Mononuclear cell (primary cell): ENCODE measurements around the gene ELOF1. TPM values are rescaled to one million over a fixed set of nuclear protein-coding genes. Genes with fewer than 3 reads are reported as not detected.
A peak's percentile ranks its signal among the peaks of the same experiment; 100 is the strongest.

Experiments used
- H3K27me3 ChIP-seq: 2 replicates; pipeline ENCODE4 v1.6.0; 2011; ENCODE audit warnings: low read length, control low read depth; ENCODE audit not compliant: insufficient read depth
- H3K4me1 ChIP-seq: 2 replicates; pipeline ENCODE4 v1.5.1; 2011; ENCODE audit warnings: mild to moderate bottlenecking, low read length, control low read depth; ENCODE audit not compliant: insufficient read depth
- H3K4me3 ChIP-seq: 2 replicates; pipeline ENCODE4 v1.5.1; 2011; ENCODE audit warnings: mild to moderate bottlenecking, low read length, moderate library complexity
- H3K9me3 ChIP-seq: 2 replicates; pipeline ENCODE4 v1.5.1; 2011; ENCODE audit warnings: low read depth, mild to moderate bottlenecking, control low read depth, low read length
- total RNA-seq: library from RNA; depleted of rRNA; stranded (reverse); fragments of >200 nt; gene quantifications from one replicate; pipeline ENCODE4 v1.2.3, GENCODE V29; 2012

The ELOF1 gene
- total RNA-seq, 1 donor = 29.3 TPM

DNA sequence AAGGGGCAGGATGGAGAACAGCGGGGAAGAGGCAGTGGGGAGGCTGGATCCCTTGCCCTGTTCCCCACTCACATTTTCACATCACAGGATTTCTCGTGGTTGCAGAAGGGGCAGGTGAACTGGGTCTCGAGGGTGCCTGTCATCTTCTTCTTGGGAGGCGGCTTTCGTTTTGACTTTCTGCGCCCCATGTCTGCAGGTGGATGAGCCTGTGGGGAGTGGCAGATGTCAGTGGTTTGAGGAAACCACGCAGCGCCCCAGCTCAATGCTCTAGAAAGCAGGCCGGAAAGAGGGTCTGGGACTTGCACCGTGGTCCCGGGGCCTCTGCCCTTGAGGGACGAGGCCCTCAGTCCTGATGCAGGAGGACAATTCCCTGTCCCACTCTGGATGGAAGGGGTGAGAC is 4.9 kb downstream of the ELOF1 start:
- Histone ChIP-seq H3K27me3 (no peaks in the 10 kb centered on the region), H3K4me3 (no peak overlapping the region), H3K9me3 (no peaks in the 10 kb centered on the region), H3K4me1 (peaks cover 17% of the 10 kb centered on the region)

DNA sequence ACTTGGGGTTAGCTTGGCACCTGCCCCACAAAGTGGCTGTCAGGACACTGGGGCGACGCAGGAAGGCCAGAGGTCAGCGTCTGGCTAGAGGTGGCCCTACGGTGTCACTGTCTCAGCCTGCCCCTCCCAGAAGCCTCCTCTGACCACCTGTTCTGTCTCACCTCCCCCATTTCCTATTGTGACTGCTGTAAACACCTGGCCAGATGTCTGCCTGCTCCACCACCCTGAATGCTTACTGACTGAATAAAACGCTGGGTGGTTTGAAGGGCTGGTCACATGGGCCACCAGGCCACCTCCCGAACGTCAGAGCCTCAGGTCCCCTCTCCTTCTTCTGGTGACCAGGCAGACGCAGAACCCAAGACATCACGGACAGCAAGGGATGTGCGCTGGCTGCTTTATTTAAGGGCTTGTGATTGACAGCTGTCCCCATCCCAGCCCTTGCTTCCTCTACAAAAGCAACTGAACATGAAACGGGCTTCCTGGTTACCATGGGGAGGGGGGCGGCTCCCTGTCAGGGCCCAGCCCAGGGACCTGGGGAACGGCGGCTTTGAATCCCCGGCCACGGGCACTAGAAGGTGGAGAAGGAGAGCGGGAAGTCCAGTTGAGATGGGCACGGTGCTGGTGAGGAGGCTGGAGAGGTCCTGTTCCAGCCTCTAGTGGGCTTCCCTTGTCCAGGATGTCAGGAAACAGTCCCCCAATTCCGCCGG is 6.2 kb downstream of the ELOF1 start:
- H3K27me3 ChIP-seq = no peaks in the 10 kb centered on the region
- peaks cover 7% of the 10 kb centered on the region for H3K4me1 ChIP-seq
- H3K4me3 ChIP-seq = no peak overlapping the region
- H3K9me3 ChIP-seq = no peaks in the 10 kb centered on the region

DNA sequence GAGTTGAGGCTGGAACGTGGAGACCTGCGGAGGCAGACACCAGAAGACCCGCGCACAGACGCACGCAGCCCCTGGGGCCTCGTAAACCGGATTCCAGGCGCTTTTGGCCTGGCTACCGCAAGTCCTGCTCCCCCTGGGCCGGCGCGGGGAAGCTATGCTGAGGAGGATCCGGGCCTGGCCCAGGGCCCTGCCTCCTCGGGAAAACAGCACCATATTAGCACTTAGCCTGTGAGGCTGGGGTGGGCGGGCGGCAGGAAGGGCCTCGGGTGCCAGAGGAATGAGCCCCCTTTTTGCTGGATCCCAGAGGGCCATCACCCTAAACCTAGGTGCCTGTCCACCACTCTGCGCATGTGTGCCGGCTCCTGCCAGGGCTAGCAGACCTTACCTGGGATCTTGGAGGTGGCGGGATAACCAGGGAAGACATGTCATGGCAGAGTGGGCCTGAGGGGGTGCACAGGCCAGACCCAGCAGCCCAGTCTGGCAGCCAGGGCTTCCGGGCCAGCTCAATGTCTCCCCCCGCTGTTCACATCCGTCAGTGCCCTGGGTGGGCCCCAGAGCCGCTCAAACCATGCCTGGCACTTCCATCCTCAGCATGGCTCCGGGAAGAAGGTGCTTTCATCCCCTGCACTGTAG is 7.3 kb downstream of the ELOF1 start:
- Histone ChIP-seq H3K4me3 (no peak overlapping the region), H3K4me1 (no peaks in the 10 kb centered on the region), H3K9me3 (no peaks in the 10 kb centered on the region), H3K27me3 (no peaks in the 10 kb centered on the region)

DNA sequence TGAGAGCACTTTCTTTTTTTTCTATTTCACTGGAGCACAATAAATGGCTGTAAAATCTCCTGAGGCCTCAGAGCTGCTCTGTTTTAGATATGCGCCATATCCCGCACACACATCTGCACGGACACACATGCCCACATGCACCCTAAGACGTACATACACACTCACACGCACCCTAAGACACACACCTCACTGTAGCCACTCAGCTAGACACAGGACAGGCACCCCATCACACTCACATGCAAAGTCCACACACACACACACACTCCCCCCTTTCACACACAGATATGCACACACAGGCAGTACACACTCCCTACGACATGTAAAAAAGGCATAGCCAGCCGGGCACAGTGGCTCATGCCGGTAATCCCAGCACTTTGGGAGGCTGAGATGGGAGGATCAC is 8.8 kb downstream of the ELOF1 start:
- H3K27me3 ChIP-seq = no peaks in the 10 kb centered on the region
- H3K4me3 ChIP-seq = no peak overlapping the region
- no peaks in the 10 kb centered on the region for H3K4me1 ChIP-seq
- no peaks in the 10 kb centered on the region for H3K9me3 ChIP-seq

DNA sequence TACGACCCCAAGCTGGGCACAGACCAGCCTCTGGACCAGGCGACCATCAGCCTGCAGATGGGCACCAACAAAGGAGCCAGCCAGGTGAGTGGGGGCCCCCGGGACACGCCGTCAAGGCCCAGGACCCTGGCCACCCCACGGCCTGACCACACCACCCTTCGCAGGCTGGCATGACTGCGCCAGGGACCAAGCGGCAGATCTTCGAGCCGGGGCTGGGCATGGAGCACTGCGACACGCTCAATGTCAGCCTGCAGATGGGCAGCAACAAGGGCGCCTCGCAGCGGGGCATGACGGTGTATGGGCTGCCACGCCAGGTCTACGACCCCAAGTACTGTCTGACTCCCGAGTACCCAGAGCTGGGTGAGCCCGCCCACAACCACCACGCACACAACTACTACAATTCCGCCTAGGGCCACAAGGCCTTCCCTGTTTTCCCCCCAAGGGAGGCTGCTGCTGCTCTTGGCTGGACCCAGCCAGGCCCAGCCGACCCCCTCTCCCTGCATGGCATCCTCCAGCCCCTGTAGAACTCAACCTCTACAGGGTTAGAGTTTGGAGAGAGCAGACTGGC is 9.6 kb downstream of the ELOF1 start:
- Histone ChIP-seq H3K9me3 (no peaks in the 10 kb centered on the region), H3K4me1 (no peaks in the 10 kb centered on the region), H3K4me3 (no peak overlapping the region), H3K27me3 (no peaks in the 10 kb centered on the region)

DNA sequence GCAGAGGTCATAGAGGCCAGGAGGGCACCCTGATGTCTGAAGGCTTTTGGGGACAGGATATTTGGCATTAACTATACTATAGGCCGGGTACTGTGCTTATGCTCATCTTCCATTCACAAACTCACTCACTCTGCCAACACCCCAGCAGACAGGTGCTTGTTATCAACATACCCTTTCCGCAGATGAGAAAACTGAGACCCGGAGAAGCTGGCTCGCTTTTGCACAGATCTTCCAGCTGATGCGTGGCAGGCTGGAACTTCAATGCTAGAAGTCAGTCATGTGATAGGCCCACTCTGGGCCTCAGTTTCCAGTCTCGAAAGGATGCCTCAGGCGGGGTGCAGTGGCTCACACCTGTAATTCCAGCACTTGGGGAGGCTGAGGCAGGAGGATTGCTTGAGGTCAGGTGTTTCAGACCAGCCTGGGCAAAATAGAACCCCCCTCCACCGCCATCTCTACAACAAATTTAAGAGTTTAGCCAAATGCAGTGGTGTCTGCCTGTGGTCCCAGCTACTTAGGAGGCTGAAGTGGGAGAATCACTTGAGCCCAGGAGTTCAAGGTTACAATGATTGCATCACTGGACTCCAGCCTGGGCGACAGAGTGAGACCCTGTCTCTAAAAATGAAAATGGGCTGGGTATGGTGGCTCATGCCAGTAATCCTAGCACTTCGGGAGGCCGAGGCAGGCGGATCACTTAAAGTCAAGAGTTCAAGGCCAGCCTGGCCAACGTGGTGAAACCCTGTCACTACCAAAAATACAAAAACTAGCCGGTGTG is 10.9 kb downstream of the ELOF1 start:
- Histone ChIP-seq H3K4me3 (no peak overlapping the region), H3K4me1 (no peaks in the 10 kb centered on the region), H3K27me3 (no peaks in the 10 kb centered on the region), H3K9me3 (no peaks in the 10 kb centered on the region)

DNA sequence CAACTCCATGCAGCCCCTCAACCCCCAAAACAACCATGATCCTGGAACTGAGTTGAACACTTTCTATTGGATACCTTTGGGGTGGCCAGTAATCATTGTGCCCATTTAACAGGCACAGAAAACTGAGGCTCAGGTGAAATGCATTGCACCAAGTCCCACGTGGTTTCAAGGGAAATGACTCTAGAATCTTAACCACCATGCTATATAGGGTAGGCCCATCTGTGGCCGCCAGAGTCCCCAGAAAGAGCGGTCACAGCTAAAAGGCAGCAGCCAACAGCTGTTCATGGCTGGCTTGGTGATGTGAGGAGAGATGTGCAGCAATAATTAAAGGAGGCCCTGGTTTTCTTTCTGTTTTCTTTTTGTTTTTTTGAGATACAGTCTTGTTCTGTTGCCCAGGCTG is 17.8 kb downstream of the ELOF1 start:
- Histone ChIP-seq H3K9me3 (no peaks in the 10 kb centered on the region), H3K4me3 (no peak overlapping the region), H3K4me1 (peaks cover 6% of the 10 kb centered on the region), H3K27me3 (peaks cover 6% of the 10 kb centered on the region)

DNA sequence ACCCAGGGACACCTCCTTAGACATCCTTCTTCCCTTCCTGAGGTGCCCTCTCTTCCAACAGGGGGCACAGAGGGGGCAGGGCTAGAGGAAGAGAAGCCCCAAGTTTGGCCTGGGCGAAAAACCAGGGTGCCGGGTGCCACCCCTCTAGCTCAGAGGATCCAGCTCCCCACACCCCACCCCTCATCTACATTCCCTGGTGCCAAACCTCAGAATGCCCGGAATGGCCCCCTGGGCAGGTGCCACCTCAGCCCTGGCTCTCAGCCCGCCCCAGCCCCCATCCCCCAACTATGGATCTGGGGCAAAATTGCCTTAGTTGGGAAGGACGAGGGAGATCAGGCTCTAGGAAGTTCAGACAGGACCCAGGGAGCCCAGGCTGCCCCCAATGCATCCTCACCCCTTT is 18.4 kb downstream of the ELOF1 start:
- no peaks in the 10 kb centered on the region for H3K9me3 ChIP-seq
- no peak overlapping the region for H3K4me3 ChIP-seq
- H3K4me1 ChIP-seq = peaks cover 12% of the 10 kb centered on the region
- peaks cover 6% of the 10 kb centered on the region for H3K27me3 ChIP-seq

DNA sequence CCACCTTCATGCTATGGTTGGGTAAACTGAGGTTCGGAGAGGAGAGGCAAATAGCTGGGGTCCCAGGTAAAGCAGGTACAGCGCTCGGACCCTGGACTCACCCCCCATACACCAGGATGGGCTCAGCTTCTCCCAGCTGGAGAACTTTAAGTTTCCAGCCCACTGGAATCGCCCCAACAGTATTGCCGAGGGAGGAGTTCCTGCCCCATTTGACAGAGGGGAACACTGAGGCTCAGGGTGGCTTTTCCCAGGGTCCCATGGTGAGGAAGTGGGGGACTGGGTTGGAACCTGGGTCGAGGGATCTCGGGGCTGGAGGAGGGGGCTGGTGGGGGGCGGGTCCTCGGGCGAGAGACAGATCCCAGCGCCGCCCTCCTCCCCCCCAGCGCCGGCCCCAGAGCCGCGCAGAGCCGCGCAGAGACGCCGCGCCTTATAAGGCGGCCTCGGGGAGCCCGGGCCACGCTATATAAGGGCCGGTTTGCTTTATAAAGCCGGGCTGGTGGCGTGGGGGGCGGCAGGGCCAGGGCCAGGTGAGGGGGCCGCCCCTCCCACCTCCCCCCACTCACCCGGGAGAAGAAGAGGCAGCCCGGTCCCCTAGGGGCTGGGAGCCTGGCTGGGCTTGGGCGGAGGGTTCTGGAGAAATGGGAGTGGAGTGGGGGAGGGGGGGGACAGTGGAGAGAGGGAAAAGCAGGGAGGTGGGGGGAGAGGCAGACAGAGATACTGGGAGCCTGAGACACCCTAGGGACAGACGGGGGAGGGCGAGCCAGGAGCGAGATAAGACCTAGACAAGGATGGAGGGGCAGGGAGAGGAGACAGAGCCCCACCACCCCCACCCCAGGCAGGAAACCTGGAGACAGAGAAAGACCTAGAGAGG is 19.3 kb downstream of the ELOF1 start:
- no peaks in the 10 kb centered on the region for H3K9me3 ChIP-seq
- H3K27me3 ChIP-seq = peaks cover 6% of the 10 kb centered on the region
- peaks cover 15% of the 10 kb centered on the region for H3K4me1 ChIP-seq
- no peak overlapping the region for H3K4me3 ChIP-seq

DNA sequence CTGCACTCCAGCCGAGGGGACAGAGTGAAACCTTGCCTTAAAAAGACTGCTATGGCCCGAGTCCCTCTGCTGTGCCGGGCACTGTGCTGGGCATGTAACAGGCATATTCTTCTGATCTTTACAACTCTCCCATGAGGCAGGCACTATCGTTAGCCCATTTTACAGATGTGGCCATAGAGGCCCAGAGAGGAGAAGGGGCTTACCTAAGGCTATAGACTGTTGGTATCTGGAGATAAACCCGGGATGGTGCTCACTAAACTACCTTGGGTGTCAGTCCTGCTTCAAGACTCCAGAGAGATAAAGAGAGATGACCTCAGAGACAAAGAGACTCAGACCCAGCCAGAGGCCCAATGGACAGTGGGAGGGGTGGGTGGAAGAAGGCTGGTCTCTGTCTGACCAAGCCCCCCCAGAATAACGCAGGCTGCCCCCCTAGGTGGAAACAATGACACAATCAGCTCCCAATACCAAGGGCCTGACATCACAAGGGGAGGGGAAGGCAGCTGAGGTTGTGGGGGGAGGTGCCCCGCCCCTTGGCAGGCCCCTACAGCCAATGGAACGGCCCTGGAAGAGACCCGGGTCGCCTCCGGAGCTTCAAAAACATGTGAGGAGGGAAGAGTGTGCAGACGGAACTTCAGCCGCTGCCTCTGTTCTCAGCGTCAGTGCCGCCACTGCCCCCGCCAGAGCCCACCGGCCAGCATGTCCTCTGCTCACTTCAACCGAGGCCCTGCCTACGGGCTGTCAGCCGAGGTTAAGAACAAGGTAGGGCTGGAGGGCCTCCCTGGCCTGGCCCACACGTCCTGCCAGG is 20.6 kb downstream of the ELOF1 start, which contains the start of gene CNN1:
Gene CNN1, plus strand, starts transcription at position 620 of the 805 bp plus-strand sequence. Its CDS starts 77 bp downstream, at position 697.
- no peak within 1 kb of the TSS for H3K4me3 ChIP-seq
- H3K4me1 ChIP-seq = peaks cover 19% of the 10 kb centered on the region
- H3K27me3 ChIP-seq = peaks cover 6% of the 10 kb centered on the region
- H3K9me3 ChIP-seq = no peaks in the 10 kb centered on the region

DNA sequence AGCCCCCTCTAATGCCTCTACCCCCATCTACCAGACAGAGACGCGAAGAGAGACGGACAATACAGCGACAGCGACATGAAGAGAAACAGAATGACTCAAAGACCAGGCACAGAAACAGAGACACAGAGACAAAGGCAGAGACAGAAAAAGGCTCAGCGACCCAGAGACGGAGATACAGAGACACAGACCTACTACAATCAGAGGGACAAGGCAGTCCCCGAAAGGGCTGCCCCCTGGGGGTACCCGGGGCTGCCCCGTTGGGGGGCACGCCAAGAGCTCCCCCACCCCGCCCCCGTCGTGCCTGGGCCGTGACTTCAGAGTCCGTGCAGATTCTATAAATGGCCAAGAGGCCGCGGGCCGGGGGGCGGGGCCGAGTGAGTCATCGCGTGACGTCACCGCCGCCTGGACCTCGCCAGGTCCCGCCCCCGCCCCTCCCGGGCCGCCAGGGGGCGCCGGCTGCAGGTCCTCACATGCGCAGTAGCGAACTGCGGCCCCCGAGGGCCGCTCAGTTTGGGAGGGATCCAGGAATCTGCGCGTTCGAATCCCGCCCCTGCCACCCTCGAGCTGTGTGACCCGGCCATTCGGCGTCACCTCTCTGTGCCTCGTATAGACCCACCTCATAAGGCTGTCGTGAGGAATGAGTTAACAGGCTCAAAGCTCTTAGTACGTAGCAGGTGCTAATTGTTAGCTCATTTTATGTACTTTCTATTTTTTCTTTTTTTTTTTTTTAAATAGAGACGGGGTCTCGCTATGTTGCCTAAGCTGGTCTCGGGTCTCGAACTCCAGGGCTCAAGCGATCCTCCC is 23.0 kb downstream of the ELOF1 start:
- Histone ChIP-seq H3K4me3 (peak overlapping the region; percentile 12), H3K4me1 (peaks cover 19% of the 10 kb centered on the region), H3K9me3 (no peaks in the 10 kb centered on the region), H3K27me3 (peaks cover 6% of the 10 kb centered on the region)

DNA sequence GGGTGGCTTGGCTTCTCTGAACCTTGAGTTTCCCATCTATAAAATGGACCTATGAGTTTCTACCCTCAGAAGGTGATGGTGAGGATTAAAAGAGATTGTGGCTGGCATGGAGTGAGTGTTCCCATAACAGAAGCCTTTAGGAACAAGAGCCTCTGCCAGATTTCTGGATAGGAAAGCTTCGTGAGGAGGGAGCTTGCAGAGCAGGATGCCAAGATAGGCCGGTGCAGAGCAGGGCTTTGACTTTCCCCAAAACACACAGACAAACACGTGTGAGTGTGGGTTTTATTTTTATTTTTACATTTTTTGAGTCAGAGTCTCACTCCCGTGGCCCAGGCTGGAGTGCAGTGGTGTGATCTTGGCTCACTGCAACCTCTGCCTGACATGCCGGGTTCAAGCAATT is 24.1 kb downstream of the ELOF1 start:
- no peaks in the 10 kb centered on the region for H3K9me3 ChIP-seq
- no peak overlapping the region for H3K4me3 ChIP-seq
- peaks cover 6% of the 10 kb centered on the region for H3K27me3 ChIP-seq
- peaks cover 19% of the 10 kb centered on the region for H3K4me1 ChIP-seq

DNA sequence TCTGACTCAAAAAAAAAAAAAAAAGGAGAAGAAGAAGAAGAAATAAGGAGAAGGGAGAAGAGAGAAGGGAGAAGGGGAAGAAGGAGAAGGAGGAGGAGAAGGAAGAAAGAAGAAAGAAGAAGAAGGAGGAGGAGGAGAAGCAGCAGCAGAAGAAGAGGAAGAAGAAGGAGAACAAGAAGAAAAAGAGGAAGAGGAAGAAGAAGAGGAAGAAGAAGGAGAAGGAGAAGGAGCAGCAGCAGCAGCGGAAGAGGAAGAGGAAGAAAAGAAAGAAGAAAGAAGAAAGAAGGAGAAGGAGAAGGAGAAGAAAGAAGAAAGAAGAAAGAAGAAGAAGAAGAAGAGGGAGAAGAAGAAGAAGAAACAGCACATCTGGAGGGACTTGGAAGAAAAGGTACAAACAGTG is 24.5 kb downstream of the ELOF1 start:
- Histone ChIP-seq H3K4me1 (peaks cover 19% of the 10 kb centered on the region), H3K27me3 (peaks cover 6% of the 10 kb centered on the region), H3K4me3 (no peak overlapping the region), H3K9me3 (no peaks in the 10 kb centered on the region)
